WTC11 (cell line): Measurements from ENCODE around the gene CREBRF. TPM values are rescaled to one million over a fixed set of nuclear protein-coding genes. Genes with fewer than 3 reads are reported as not detected.
"Not testable (repeated sequence)": the region's sequence is repeated elsewhere in the genome, so short reads cannot be mapped to it uniquely, and the experiment has no call there.

Experiments
- ATAC-seq: fragments of 200-7000 bp; cut with Tn5 transposase; 2 replicates; pipeline ENCODE4 v1.10.0; 2021; ENCODE audit warnings: mild to moderate bottlenecking, moderate library complexity
- CTCF ChIA-PET: fragments of 300-600 bp; sonication (Branson Sonifier 250); formaldehyde crosslinking; loops from one replicate; lab custom pipeline; 2021; ENCODE audit warnings: antibody characterized with exemption; lab: Charles Lee
- POLR2A ChIA-PET: fragments of 350-600 bp; sonication (Branson Sonifier 250); formaldehyde crosslinking; loops from one replicate; lab custom pipeline; 2021; ENCODE audit warnings: antibody characterized with exemption; lab: Charles Lee
- DNase-seq: peaks from one replicate; pipeline ENCODE4 v3.0.0; 2021; ENCODE audit warnings: low spot score
- H3K27ac Mint-ChIP-seq: 2 replicates; pipeline ENCODE4 v1.8.0; 2021; ENCODE audit warnings: mixed read lengths
- H3K27me3 Mint-ChIP-seq: 2 replicates; pipeline ENCODE4 v1.8.0; 2021; ENCODE audit warnings: low read depth, mild to moderate bottlenecking, moderate library complexity, mixed read lengths
- H3K36me3 Mint-ChIP-seq: 2 replicates; pipeline ENCODE4 v1.8.0; 2021; ENCODE audit warnings: mixed read lengths
- H3K4me1 Mint-ChIP-seq: 2 replicates; pipeline ENCODE4 v1.8.0; 2022; ENCODE audit warnings: mixed read lengths
- H3K4me3 Mint-ChIP-seq: 2 replicates; pipeline ENCODE4 v1.8.0; 2021; ENCODE audit warnings: mild to moderate bottlenecking, moderate library complexity, mixed read lengths
- H3K9me3 Mint-ChIP-seq: 2 replicates; pipeline ENCODE4 v1.8.0; 2021; ENCODE audit warnings: mixed read lengths
- E2F4 ChIP-seq: sonication (generic); formaldehyde crosslinking; IDR thresholded peaks from 2 replicates; pipeline ENCODE4 v1.8.1; 2022; ENCODE audit warnings: low read depth, mild to moderate bottlenecking, moderate library complexity, missing genetic modification reagents, borderline replicate concordance
- ELF4 ChIP-seq: sonication (generic); formaldehyde crosslinking; IDR thresholded peaks from 2 replicates; pipeline ENCODE4 v1.8.1; 2022; ENCODE audit warnings: low read depth, mild to moderate bottlenecking, moderate library complexity, missing genetic modification reagents
- FOXK1 ChIP-seq: sonication (generic); formaldehyde crosslinking; IDR thresholded peaks from 2 replicates; pipeline ENCODE4 v1.8.0; 2022; ENCODE audit warnings: mild to moderate bottlenecking, moderate library complexity, missing genetic modification reagents
- NFATC4 ChIP-seq: fragments of 250-450 bp; sonication (Bioruptor Pico); IDR thresholded peaks from 2 replicates; pipeline ENCODE4 v1.9.0; 2021; ENCODE audit warnings: mild to moderate bottlenecking
- NFE2L1 ChIP-seq: sonication (generic); formaldehyde crosslinking; IDR thresholded peaks from 2 replicates; pipeline ENCODE4 v1.8.1; 2023; ENCODE audit warnings: missing genetic modification reagents
- PRDM15 ChIP-seq: sonication (generic); formaldehyde crosslinking; IDR thresholded peaks from 2 replicates; pipeline ENCODE4 v1.8.0; 2022; ENCODE audit warnings: missing genetic modification reagents
- SOX15 ChIP-seq: fragments of 250-450 bp; sonication (Bioruptor Pico); IDR thresholded peaks from 2 replicates; pipeline ENCODE4 v1.9.0; 2021; ENCODE audit warnings: mild to moderate bottlenecking
- SP1 ChIP-seq: sonication (generic); formaldehyde crosslinking; conservative IDR thresholded peaks from 2 replicates; pipeline ENCODE4 v1.8.1; 2022; ENCODE audit warnings: missing genetic modification reagents
- STAT6 ChIP-seq: sonication (generic); formaldehyde crosslinking; conservative IDR thresholded peaks from 2 replicates; pipeline ENCODE4 v1.8.1; 2023; ENCODE audit warnings: mild to moderate bottlenecking, low read depth, missing genetic modification reagents, moderate library complexity
- TCF7 ChIP-seq: sonication (generic); formaldehyde crosslinking; IDR thresholded peaks from 2 replicates; pipeline ENCODE4 v1.8.0; 2022; ENCODE audit warnings: mild to moderate bottlenecking, low read depth, missing genetic modification reagents, moderate library complexity
- USF1 ChIP-seq: sonication (generic); formaldehyde crosslinking; IDR thresholded peaks from 2 replicates; pipeline ENCODE4 v1.8.0; 2022; ENCODE audit warnings: mild to moderate bottlenecking, missing genetic modification reagents
- ZNF138 ChIP-seq: sonication (generic); formaldehyde crosslinking; conservative IDR thresholded peaks from 2 replicates; pipeline ENCODE4 v1.8.1; 2022; ENCODE audit warnings: mild to moderate bottlenecking, moderate library complexity, missing genetic modification reagents
- ZNF232 ChIP-seq: sonication (generic); formaldehyde crosslinking; IDR thresholded peaks from 2 replicates; pipeline ENCODE4 v1.8.0; 2022; ENCODE audit warnings: mild to moderate bottlenecking, missing genetic modification reagents
- ZNF423 ChIP-seq: fragments of 250-450 bp; sonication (Bioruptor Pico); IDR thresholded peaks from 2 replicates; pipeline ENCODE4 v2.1.2; 2022; ENCODE audit warnings: mild to moderate bottlenecking, moderate library complexity
- ZNF425 ChIP-seq: fragments of 250-450 bp; sonication (Bioruptor Pico); conservative IDR thresholded peaks from 2 replicates; pipeline ENCODE4 v1.9.0; 2021; ENCODE audit warnings: mild to moderate bottlenecking
- ZNF512 ChIP-seq: sonication (generic); formaldehyde crosslinking; IDR thresholded peaks from 2 replicates; pipeline ENCODE4 v1.8.1; 2022; ENCODE audit warnings: missing genetic modification reagents, borderline replicate concordance
- total RNA-seq: library from RNA; stranded (reverse); gene quantifications from 3 replicates; pipeline ENCODE4 v1.2.3, GENCODE V29; 2021

Gene CREBRF
- total RNA-seq, 1 experiment from 2014 or later: 5.7 TPM

- H3K27me3 Mint-ChIP-seq: no peaks in the 10 kb centered on the region
- no peak overlapping the region for H3K4me3 Mint-ChIP-seq
- ChIA-PET CTCF (interaction anchor here (0.6 to 1.4 kb wide), 4 partner anchors 14 to 239 kb away, joined by 3 read pairs; no protein-coding TSS in a partner anchor), POLR2A (no interaction called here)
- no peak overlapping the region for H3K27ac Mint-ChIP-seq
- H3K9me3 Mint-ChIP-seq: peaks cover 3% of the 10 kb centered on the region; the same call in 1 of the 2 replicates
- no peaks in the 10 kb centered on the region for H3K36me3 Mint-ChIP-seq
- DNase-seq: no peak
- ATAC-seq: no peak
- H3K4me1 Mint-ChIP-seq: peaks cover 7% of the 10 kb centered on the region
- TF ChIP-seq PRDM15 (CRISPR knock-in tag): no peak
- no peak for TF ChIP-seq SP1
- no peak for TF ChIP-seq ZNF232
- TF ChIP-seq ZNF423: no peak
- no peak for TF ChIP-seq USF1 (CRISPR knock-in tag)
- no peak for TF ChIP-seq TCF7
- no peak for TF ChIP-seq ELF4 (CRISPR knock-in tag)
- no peak for TF ChIP-seq NFATC4
- no peak for TF ChIP-seq ZNF138 (CRISPR knock-in tag)
- no peak for TF ChIP-seq SOX15 (CRISPR knock-in tag)
- no peak for TF ChIP-seq E2F4 (CRISPR knock-in tag)
- no peak for TF ChIP-seq FOXK1 (CRISPR knock-in tag)
These were observed 13.4 kb upstream of the CREBRF start for GRCh38 chr5:173042763-173043107.

GRCh38 chr5:173045474-173045873 lies 10.7 kb upstream of the CREBRF start:
- DNase-seq: peak; percentile 30
- peaks cover 7% of the 10 kb centered on the region for H3K4me1 Mint-ChIP-seq
- TF ChIP-seq ZNF425 (CRISPR knock-in tag) (no peak), NFE2L1 (CRISPR knock-in tag) (no peak), ZNF512 (no peak), STAT6 (CRISPR knock-in tag) (no peak)
- TF ChIP-seq, all 79 proteins: peak for 0
- H3K27me3 Mint-ChIP-seq: peaks cover 6% of the 10 kb centered on the region
- H3K9me3 Mint-ChIP-seq: peaks cover 2% of the 10 kb centered on the region; the same call in 1 of the 2 replicates
- H3K4me3 Mint-ChIP-seq: no peak overlapping the region
- ChIA-PET POLR2A (interaction anchor here (0.8 kb wide), 2 partner anchors 11 to 86 kb away, joined by 3 to 4 read pairs; partner anchors contain the start of gene RPL26L1), CTCF (interaction anchor here (1.4 to 1.8 kb wide), 2 partner anchors 35 to 100 kb away, joined by 3 to 4 read pairs; no protein-coding TSS in a partner anchor)
- ATAC-seq: peak; percentile 86
- H3K36me3 Mint-ChIP-seq: no peaks in the 10 kb centered on the region
- peak overlapping the region; percentile 72; the same call in 1 of the 2 replicates for H3K27ac Mint-ChIP-seq

- H3K27me3 Mint-ChIP-seq, ATAC-seq, H3K4me1 Mint-ChIP-seq, H3K36me3 Mint-ChIP-seq, H3K4me3 Mint-ChIP-seq, H3K9me3 Mint-ChIP-seq, H3K27ac Mint-ChIP-seq, DNase-seq, POLR2A ChIA-PET: not testable (repeated sequence)
- CTCF ChIA-PET: interaction anchor here (1.0 to 1.8 kb wide), 3 partner anchors 10 to 98 kb away, joined by 3 to 4 read pairs (median 3); no protein-coding TSS in a partner anchor
These were observed 8.9 kb upstream of the CREBRF start for GRCh38 chr5:173047096-173047837.
